ENCODE measurements around the gene CARNS1.
"Not testable (repeated sequence)": the region's sequence is repeated elsewhere in the genome, so short reads cannot be mapped to it uniquely, and the experiment has no call there.

The CARNS1 gene

DNA sequence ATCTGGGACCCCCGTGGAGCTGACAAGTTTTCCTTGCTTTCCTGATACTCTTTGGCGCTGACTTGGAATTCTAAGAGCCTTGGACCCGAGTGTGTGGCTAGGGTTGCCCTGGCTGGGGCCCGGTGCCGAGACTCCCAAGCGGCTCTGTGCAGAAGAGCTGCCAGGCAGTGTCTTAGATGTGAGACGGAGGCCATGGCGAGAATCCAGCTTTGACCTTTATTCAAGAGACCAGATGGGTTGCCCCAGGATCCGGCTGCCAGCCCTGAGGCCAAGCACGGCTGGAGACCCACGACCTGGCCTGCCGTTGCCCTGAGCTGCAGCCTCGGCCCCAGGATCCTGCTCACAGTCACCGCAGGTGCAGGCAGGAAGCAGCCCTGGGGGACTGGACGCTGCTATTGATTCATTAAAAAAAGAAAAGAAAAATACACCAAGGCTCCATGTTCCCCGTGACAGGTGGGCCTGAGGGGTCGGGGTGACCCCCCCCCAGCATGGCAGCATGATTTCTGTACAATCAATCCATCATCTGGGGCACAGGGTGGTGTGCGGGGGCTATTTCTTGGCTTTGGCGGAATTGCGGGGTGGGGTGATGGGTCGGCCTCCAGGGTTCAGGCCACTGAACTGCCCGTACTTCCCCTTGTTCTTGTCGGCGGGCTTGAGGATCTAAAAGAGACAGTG, 17.4 kb upstream of the CARNS1 start:
- DNase-seq, result no peak

GRCh38 chr11:67398661-67399563, 16.6 kb upstream of the CARNS1 start:
- DNase-seq, result no peak

- DNase-seq, result no peak
Observed at GRCh38 chr11:67400251-67400941, 15.1 kb upstream of the CARNS1 start.

GRCh38 chr11:67400942-67401494, 14.5 kb upstream of the CARNS1 start:
- DNase-seq, result no peak

- peak; percentile 78 to 79 for DNase-seq
Observed at GRCh38 chr11:67401495-67402191, 13.8 kb upstream of the CARNS1 start, which contains the start of gene PPP1CA. Gene PPP1CA, minus strand, starts transcription at chr11:67401858. Its CDS starts 76 bp downstream, at chr11:67401782.

DNA sequence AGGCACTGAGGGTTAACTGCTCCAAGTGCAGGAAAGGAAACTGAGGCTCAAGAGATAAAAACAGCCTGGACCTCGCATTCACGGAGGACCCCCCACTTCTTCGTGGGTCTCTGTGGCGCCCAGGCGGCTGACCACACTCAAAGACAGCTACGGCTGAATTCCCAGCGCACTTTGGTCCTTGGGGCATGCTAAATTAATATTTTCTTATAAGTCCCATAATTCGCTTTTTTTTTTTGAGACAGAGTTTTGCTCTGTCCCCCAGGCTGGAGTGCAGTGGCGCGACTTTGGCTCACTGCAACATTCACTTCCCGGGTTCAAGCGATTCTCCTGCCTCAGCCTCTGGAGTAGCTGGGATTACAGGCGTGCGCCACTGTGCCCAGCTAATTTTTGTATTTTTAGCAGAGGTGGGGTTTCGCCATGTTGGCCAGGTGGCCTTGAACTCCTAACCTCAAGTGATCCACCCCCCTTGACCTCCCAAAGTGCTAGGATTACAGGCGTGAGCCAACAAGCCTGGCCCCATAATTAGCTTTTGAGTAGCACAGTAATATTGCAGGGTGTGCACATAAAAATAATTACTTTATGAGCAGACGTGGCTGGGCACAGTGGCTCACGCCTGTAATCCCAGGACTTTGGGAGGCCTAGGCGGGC, 13.2 kb upstream of the CARNS1 start:
- DNase-seq, result not testable (repeated sequence)

DNA sequence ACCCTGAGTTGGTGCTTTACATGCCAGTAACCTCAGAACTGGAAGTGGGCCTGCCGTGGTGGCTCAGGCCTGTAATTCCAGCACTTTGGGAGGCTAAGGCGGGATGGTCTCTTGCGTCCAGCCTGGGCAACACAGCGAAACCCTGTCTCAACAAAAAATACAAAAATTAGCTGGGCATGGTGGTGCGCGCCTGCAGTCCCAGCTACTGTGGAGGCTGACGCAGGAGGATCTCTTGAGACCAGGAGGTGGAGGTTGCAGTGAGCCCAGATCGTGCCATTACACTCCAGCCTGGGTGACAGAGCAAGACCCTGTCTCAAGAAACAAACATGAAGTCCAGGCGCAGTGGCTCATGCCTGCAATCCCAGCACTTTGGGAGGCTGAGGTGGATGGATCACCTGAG, 12.4 kb upstream of the CARNS1 start:
- DNase-seq, result not testable (repeated sequence)

DNA sequence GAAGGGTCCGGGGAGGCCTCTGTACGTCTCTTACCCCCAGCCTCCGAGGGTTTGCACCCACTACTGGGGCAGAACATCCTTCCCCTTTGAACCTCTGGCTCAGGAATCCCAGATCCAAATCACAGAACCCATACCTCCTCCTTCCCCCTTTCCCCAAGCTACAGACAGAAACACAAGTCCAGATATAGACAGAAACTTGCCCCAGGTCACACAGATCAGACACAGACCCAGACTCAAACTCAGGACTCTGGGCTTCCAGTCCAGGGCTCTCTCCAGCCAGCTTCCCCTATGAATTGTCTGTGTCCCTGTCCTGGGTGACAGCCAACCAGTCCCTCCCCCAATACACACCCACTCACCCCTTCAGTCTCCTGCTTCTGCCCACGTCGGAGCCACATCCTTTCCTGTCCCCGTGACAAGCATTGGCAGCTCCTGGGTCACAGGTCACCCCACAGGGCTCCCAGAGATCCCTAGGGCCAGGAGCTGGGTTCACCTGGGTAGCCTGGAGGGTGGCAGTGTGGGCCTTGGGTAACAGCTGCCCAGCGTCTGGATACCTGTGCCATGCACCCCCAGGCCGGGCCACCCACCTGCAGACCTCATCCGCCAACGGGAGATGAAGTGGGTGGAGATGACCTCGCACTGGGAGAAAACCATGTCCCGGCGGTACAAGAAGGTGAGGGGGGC, 10.8 kb upstream of the CARNS1 start:
- no peak for DNase-seq

DNA sequence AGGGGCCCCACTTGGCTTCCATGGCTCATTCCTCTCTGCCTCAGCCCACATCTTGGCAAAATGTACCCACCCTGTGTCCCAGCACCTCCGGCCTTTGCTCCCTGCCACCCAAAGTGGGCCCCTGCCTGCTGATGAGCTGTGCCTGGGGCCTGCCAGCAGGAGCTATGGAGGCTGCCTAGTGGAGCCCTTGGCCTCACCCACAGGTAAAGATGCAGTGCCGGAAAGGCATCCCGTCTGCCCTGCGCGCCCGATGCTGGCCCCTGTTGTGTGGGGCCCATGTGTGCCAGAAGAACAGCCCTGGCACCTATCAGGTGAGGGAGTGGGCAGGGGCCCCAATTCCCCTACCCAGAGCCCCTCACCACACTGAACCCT, 10.3 kb upstream of the CARNS1 start:
- no peak for DNase-seq

GRCh38 chr11:67405688-67406339, 9.7 kb upstream of the CARNS1 start:
- no peak for DNase-seq

DNA sequence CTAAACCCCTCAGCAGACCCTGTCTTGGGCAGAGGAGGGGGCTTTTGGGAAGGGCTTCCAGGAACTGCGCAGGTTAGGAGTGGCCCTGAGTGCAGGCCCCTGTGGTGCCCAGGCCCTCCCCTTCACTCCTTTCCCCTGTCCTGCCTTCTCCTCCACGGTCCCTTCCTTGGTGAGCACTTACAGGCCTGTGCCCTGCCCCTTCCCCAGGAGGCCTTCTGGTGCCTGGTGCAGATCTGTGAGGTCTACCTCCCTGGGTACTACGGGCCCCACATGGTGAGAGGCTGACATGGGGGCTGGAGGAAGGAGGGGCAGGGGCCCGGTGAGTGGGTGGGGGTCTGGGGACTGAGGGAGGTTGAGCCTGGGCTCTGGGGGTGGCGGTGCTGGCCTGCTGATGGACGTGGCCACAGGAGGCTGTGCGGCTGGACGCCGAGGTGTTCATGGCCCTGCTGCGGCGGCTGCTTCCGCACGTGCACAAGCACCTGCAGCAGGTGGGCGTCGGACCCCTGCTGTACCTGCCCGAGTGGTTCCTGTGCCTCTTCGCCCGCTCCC, 9.0 kb upstream of the CARNS1 start:
- DNase-seq, result no peak

- no peak for DNase-seq
Observed at GRCh38 chr11:67406969-67407687, 8.3 kb upstream of the CARNS1 start.

DNA sequence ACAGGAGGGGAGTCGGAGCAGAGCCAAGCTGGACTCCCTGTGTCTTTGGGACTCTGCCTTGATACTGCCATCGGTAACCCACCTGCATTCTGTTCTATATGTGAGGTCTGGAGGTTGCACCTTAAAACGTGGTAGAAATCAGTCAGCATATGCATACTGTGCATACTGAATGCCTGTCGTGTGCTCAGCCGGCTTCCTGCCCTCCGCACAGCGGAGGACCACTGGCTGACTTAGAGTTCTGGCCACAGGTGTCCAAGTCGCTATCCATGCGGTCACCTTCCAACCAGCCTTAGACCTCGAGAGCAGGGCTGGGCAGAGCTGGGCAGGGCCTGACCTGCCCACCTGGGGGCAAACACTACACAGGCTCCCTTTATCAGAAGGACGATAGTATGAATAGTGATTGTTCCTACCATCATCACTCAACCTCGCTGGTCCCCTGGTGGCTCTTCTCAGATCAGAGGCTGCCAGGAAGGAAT, 7.8 kb upstream of the CARNS1 start:
- no peak for DNase-seq

DNA sequence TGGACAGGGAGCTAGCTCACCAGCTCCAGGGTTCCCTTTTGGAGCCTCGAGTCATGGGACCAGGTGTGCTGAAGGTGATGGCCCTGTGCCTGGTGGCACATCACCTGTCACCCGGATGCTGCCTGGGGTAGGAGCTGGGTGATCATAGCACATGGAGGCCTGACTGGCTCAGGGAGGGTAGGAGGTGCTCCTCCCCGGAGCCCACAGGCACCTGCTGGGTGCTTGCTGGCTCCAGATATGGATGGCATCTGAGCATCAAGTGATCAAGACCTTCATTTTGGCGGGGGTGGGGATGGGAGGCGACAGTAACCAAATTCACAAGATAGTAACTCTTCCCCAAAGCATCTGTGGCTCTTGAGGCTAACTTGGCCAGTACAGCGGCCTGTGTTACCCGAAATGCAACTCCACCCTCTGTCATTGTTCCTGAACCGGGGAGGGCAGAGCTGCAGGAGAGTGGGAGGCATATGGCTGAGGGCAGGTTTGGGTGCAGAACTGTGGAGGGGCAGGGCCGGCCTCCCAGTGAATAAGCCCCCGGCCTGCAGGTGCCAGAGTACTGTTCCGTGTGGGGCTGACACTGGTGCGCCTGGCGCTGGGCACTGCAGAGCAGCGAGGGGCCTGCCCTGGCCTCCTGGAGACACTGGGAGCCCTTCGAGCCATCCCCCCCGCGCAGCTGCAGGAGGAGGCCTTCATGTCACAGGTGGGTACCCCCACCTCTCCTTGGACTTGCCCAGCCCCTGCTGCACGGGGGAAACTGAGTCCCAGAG, 6.9 kb upstream of the CARNS1 start:
- DNase-seq, result no peak

DNA sequence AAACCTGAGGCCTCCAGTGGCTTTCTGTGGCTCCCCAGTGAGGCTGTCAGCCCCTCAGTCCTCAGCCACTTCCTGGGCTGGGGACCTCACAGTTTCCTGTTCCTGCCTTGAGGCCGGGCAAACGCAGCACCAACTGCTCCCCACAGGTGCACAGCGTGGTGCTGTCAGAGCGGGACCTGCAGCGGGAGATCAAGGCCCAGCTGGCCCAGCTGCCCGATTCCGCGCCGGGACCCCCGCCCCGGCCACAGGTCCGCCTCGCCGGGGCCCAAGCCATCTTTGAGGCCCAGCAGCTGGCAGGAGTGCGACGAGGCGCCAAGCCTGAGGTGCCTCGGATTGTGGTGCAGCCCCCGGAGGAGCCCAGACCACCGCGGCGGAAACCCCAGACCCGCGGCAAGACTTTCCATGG, 6.2 kb upstream of the CARNS1 start:
- no peak for DNase-seq

- DNase-seq, result peak; percentile 74 to 78
Observed at GRCh38 chr11:67409781-67410368, 5.6 kb upstream of the CARNS1 start.

DNA sequence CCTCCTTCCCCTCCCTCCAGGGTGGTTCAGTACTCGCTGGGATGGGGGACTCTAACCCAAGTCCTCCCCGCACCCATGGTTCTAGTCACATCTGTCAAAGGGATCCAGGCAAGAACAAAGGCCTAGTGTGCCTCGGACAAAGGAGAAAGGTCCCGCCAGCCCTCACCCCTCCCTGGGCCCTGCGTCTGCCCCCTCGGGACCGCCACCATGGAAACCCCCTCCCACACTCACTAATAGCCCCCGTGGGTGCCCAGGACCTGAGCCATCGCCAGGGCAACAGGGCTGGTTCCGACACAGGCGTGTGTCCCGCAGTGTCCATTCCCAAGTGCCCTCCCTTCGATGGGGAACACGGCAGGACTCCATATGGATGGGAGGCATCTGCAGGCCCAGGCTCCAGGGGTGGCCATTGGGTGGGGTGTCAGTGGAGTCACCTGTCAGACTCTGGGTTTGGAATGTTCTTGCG, 5.1 kb upstream of the CARNS1 start:
- no peak for DNase-seq
